Esophagus squamous epithelium (tissue), 4 donors: ENCODE measurements around the gene SLC28A1.

Source experiments
- CTCF ChIP-seq, 6 experiments: fragments of 450-650 bp in 4 of 6; fragments of 200-600 bp in 2 of 6; sonication (generic) in 2 of 6; IDR thresholded peaks; one replicate each; pipeline ENCODE4 v1.5.1; 2016 to 2019; ENCODE audit warnings: antibody characterized with exemption in 6 of 6, mild to moderate bottlenecking in 4 of 6, moderate library complexity in 4 of 6
- POLR2A ChIP-seq, 4 donors: fragments of 450-650 bp; IDR thresholded peaks; one replicate each; pipeline ENCODE4 v1.6.1; 2017; ENCODE audit warnings: antibody characterized with exemption in 4 of 4, mild to moderate bottlenecking in 4 of 4, moderate library complexity in 3 of 4

DNA sequence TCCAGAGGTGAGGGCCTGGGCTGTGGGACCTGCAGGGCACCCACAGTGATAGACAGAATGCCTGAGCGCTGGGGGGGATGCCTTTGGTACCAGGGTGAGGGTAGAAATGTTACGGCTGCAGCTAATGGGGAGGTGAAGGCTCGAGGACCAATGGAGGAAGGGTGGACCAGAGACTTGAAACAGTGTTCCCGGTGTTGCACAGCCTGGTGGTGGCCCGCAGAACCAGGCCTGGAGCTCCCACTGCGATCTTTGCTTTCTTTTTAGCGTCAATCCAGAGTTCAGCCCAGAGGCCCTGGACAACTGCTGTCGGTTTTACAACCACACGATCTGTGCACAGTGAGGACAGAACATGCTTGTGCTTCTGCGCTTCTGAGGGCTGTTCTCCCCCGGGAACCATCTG is 60.4 kb downstream of the SLC28A1 start:
- TF ChIP-seq CTCF (IDR thresholded peaks at IDR 0.05) (no peak), POLR2A (IDR thresholded peaks at IDR 0.05) (no peak)
